Stimulated activated naive CD8-positive, alpha-beta T cell treated with anti-CD3 and anti-CD28 coated beads, Interleukin-15, Interleukin-2, amounts not matched to agents 100 ng/mL and 50 ng/mL, for 24 hours (primary cell): ENCODE results near the gene RPL18.
"Not testable (repeated sequence)": the region's sequence is repeated elsewhere in the genome, so short reads cannot be mapped to it uniquely, and the experiment has no call there.

Source experiments
- H3K27ac Mint-ChIP-seq: one replicate; pipeline ENCODE4 v1.8.0; 2021; ENCODE audit warnings: mild to moderate bottlenecking, mixed read lengths
- H3K27me3 Mint-ChIP-seq: one replicate; pipeline ENCODE4 v1.8.0; 2021; ENCODE audit warnings: mixed read lengths
- H3K36me3 Mint-ChIP-seq: one replicate; pipeline ENCODE4 v1.8.0; 2021; ENCODE audit warnings: low read depth, mixed read lengths
- H3K4me1 Mint-ChIP-seq: one replicate; pipeline ENCODE4 v1.8.0; 2021; ENCODE audit warnings: low read depth, mixed read lengths
- H3K4me3 Mint-ChIP-seq: one replicate; pipeline ENCODE4 v1.8.0; 2021; ENCODE audit warnings: mild to moderate bottlenecking, mixed read lengths
- H3K9me3 Mint-ChIP-seq: one replicate; pipeline ENCODE4 v1.8.0; 2021; ENCODE audit warnings: mixed read lengths

Gene RPL18

DNA sequence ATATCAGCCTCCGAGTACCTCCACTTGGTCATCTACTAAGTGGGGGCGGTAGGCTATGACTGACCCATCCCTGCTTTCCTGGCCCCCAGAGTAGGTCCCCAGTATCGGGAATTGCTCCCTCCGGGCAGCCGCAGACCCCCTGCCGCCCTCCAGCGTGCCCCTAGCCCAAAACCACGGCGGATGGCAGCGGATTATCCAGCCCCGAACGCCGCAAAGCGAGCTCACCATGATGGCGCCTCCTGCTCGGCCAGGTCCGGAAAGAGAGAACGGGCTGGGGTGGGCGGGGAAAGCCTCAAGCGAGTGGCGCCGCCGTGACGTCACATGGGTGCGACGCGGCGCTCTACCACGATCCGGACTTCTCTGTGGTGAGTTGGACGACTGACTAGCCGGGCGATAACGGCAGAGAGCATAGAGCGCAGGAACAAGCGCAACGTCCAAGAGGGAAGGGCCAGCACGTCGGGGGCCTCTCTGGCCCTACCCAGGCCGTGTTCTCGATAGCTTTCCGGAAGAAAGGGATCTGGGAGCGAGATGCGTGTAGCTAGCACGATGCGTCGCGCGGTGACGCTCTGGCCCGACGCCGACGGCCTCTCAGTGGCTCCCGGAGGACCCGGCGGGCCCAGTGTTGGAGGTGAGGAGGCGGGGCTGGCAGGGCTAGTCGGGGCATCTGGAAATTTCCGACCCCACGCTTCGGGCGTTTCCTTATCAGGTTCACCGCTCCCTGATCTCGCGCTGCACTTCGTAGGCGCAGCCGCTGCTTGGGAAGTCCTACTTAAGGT lies at the start of gene RPL18, which contains the start of gene SPHK2:
Gene RPL18 (minus strand): TSS at position 263 of the 776 bp plus-strand sequence. CDS start 35 bp downstream, at position 228.
Gene SPHK2 (plus strand): TSS at position 591 of the 776 bp plus-strand sequence. CDS start 1,009 bp downstream, outside the sequence.
- Mint-ChIP-seq H3K27me3 (no peaks in the 10 kb centered on the region), H3K4me1 (peaks cover 65% of the 10 kb centered on the region), H3K9me3 (no peaks in the 10 kb centered on the region), H3K4me3 (peak within 1 kb of the TSS; percentile 97), H3K27ac (peak within 1 kb of the TSS; percentile 100), H3K36me3 (peaks cover 72% of the 10 kb centered on the region)

DNA sequence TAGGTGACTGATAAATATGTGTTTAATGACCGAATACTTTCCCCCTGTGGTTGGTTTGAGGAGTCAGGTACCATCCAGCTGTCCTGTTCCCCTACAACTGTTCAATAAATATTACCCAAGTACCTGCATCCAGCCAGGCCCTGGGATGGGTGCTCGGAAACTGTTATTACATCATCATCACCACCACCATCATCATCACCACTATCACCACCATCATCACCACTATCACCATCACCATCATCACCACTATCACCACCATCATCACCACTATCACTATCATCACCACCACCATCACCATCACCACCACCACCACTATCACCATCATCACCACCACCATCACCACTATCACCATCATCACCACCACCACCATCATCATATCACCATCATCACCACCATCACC lies 49.8 kb upstream of the RPL18 start:
- Mint-ChIP-seq H3K27ac (peak overlapping the region; percentile 29), H3K9me3 (no peaks in the 10 kb centered on the region), H3K4me1 (no peaks in the 10 kb centered on the region), H3K4me3 (no peak overlapping the region), H3K36me3 (no peaks in the 10 kb centered on the region), H3K27me3 (no peaks in the 10 kb centered on the region)

DNA sequence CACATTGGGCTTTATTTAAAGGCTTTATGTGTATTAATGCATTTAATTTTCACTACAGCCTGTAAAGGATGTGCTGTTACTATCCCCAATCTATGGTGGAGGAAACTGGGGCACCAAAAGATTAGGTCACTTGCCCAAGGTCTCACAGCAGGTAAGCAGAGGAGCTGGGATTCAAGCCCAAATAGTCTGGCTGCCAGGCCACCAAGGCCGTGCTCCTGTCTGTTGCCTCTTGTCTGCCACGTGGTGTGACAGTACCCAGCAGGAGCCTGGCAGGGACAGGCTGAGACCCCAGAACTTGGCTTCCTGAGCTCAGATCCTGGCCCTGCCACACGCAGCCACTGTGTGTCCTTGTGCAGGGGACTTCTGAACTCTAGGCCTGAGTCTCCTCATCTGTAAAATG lies 49.4 kb upstream of the RPL18 start:
- no peaks in the 10 kb centered on the region for H3K4me1 Mint-ChIP-seq
- H3K36me3 Mint-ChIP-seq, result no peaks in the 10 kb centered on the region
- no peak overlapping the region for H3K27ac Mint-ChIP-seq
- H3K4me3 Mint-ChIP-seq, result no peak overlapping the region
- no peaks in the 10 kb centered on the region for H3K27me3 Mint-ChIP-seq
- H3K9me3 Mint-ChIP-seq, result no peaks in the 10 kb centered on the region

DNA sequence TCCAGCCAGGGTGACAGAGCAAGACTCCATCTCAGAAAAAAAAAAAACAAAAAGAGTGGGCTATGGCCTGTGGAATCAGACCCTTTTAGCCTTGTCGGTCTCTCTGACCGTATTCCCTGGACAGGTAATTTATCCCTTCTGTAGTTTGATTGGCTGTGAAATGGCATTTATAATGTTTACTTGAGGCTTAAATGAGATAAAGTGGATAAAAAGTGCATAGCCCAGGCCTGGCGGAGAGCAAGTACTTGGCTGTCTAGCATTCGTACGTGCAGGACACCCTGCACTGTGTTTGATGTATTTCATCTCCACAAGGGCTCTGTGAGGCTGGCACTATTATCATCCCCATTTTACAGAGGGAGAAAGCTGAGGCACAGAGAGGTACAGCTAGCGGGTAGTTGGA lies 46.8 kb upstream of the RPL18 start:
- Mint-ChIP-seq H3K9me3 (no peaks in the 10 kb centered on the region), H3K27ac (no peak overlapping the region), H3K27me3 (no peaks in the 10 kb centered on the region), H3K4me1 (peaks cover 6% of the 10 kb centered on the region), H3K36me3 (no peaks in the 10 kb centered on the region), H3K4me3 (no peak overlapping the region)

DNA sequence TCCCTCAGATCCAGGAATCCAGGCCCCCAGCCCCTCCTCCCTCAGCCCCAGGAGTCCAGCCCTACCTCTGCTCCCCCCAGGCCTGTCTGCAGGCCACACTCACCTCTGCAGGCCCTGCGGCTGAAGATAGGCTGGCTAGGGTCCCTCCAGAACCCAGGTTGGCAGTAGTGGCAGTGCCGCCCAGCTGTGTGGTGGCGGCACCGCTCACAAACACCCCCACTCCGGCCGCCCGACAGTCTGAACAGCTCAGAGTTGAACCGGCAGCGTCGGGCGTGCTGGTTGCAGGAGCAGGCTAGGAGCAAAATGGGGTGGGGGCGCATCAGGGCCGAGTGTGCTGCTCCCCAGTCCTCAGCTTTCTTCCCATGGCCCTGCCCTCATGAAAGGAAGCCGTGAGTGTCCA lies 45.5 kb upstream of the RPL18 start:
- Mint-ChIP-seq H3K4me1 (peaks cover 9% of the 10 kb centered on the region), H3K36me3 (no peaks in the 10 kb centered on the region), H3K4me3 (no peak overlapping the region), H3K27ac (no peak overlapping the region), H3K27me3 (no peaks in the 10 kb centered on the region), H3K9me3 (no peaks in the 10 kb centered on the region)

DNA sequence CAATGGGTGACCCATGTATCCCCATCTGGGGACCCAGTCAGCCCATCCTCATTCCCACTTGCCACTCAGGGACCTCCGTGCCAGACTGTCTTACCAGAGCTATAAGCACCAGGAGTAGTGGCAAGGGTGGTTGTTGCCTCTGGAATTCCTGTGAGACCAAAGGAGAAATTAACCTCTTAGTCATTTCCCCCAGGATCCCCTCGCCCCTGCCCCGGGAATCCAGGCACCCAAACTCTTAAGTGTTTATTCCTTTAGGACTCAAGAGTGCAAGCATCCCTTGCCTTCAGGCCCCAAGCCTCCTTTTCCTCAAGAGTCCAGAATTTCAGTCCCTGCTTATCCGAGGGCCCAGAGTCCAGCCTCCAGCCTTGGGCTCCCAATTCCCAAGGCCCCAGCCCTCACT lies 44.7 kb upstream of the RPL18 start:
- Mint-ChIP-seq H3K36me3 (no peaks in the 10 kb centered on the region), H3K4me3 (no peak overlapping the region), H3K9me3 (no peaks in the 10 kb centered on the region), H3K4me1 (peaks cover 9% of the 10 kb centered on the region), H3K27me3 (no peaks in the 10 kb centered on the region), H3K27ac (no peak overlapping the region)

DNA sequence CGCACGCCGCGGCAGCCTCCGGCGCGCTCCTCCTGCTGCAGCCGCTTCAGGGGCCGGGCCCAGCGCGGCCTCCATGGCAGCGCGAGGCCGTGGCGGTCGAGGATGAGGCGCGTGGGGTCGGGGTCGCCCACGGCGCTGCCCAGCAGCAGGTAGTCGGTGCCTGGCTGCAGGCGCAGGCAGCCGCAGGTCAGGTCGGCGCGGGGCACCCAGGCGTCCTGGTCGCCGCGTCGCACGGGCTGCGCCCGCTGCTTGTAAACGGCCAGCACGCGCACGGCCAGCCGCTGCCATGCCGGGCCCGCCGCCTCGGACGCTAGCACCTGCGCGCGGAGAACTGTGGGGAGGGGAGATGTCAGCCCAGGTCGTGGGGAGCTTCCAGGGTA lies 42.7 kb upstream of the RPL18 start:
- H3K36me3 Mint-ChIP-seq, result no peaks in the 10 kb centered on the region

DNA sequence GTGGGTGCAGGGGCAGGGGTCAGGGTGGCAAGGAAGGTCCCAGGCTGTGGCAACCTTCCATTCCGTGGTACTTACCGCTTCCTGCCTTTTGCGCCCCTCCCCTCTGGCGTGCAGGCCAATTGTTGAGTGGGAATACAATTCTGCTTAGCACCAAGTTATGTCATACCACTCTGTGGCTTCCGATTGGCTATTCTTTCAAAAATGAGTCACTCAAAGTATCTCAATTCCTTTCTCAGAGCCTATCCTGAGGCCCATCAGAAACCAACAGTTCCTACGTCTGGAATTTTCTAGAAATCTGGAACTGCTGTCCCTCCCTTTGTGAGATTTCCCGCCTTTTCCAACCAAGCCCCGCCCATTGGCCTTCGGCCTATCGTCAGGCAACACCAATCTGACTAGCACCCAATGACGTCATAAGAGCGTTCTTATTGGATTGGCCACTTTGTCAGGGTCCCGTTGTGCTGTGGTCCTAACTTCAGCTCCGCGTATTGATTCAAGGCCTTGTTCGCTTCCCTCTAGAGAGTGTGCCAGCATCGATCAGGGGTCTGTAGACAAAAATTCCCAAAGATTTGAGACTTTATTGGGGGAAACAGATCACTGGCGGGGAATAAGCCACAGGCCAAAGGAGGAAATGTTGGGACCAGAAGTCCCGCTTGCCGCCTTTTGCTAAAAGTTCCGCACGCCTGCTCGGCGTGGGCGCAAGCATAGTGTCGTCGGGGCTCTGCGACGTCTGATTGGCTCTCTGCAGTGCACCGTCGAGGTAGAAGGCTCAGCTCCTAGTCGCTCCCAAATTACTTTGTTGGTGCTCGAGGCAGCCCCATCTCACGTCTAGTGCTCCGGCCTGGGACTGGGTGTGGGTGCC lies 42.1 kb upstream of the RPL18 start:
- Mint-ChIP-seq H3K27ac (peak overlapping the region; percentile 95), H3K4me3 (peak overlapping the region; percentile 64), H3K36me3 (no peaks in the 10 kb centered on the region), H3K4me1 (peaks cover 12% of the 10 kb centered on the region), H3K27me3 (no peaks in the 10 kb centered on the region), H3K9me3 (no peaks in the 10 kb centered on the region)

More for the DNA sequence above, 42.7 kb upstream of the RPL18 start:
- no peaks in the 10 kb centered on the region for H3K27me3 Mint-ChIP-seq
- H3K4me1 Mint-ChIP-seq, result peaks cover 11% of the 10 kb centered on the region
- no peak overlapping the region for H3K4me3 Mint-ChIP-seq
- H3K27ac Mint-ChIP-seq, result no peak overlapping the region
- H3K9me3 Mint-ChIP-seq, result no peaks in the 10 kb centered on the region

DNA sequence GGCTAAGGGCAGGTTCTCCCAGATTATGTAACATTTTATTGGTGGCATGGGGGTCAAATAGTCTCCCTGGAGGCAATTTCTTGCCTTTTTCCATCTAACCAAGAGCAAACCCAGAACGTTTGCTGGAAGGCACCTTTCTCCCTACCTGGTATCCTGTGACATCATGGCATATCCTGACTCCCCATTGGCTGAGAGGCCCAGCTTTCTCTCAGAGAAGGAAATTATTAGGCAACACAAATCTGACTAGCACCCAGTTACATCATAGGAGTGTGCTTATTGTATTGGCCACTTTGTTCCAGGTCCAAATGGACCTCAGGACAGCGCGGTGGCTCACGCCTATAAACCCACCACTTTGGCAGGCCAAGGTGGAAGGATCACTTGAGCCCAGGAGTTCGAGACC lies 40.8 kb upstream of the RPL18 start:
- no peaks in the 10 kb centered on the region for H3K9me3 Mint-ChIP-seq
- peaks cover 12% of the 10 kb centered on the region for H3K4me1 Mint-ChIP-seq
- no peaks in the 10 kb centered on the region for H3K36me3 Mint-ChIP-seq
- H3K27me3 Mint-ChIP-seq, result no peaks in the 10 kb centered on the region
- H3K4me3 Mint-ChIP-seq, result no peak overlapping the region
- H3K27ac Mint-ChIP-seq, result no peak overlapping the region

DNA sequence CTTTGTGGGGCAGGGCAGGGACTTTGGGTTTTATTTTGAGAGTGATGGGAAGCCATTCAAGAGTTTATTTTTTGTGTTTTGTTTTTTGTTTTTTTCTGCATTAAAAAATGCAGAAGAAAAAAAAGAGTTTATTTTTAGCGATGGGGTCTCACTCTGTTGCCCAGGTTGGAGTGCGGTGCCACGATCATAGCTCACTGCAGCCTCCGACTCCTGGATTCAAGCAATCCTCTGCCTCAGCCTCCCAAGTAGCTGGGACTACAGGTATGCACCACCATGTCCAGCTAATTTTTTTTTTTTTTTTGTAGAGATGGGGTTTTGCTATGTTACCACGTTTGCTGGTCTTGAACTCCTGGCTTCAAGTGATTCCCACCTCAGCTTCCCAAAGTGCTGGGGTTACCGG lies 39.5 kb upstream of the RPL18 start:
- no peaks in the 10 kb centered on the region for H3K27me3 Mint-ChIP-seq

DNA sequence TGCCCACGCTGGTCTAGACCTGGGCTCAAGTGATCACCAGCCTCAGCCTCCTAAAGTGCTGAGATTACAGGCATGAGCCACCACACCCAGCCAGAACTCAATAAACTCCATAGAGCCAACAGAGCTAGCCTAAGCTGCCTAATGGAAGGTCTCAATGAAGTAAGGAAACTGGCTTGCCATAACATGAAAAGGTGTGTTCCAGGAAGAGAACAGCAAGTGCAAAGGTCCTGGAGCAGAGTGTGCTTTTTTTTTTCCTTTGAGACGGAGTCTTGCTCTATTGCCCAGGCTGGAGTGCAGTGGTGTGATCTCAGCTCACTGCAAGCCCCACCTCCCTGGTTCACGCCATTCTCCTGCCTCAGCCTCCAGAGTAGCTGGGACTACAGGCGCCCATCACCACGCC lies 38.9 kb upstream of the RPL18 start:
- H3K36me3 Mint-ChIP-seq, H3K4me3 Mint-ChIP-seq, H3K27ac Mint-ChIP-seq, H3K27me3 Mint-ChIP-seq, H3K9me3 Mint-ChIP-seq: not testable (repeated sequence)
- H3K4me1 Mint-ChIP-seq, result peaks cover 12% of the 10 kb centered on the region

More for the DNA sequence above, 39.5 kb upstream of the RPL18 start:
- Mint-ChIP-seq H3K9me3 (no peaks in the 10 kb centered on the region), H3K27ac (no peak overlapping the region), H3K4me1 (peaks cover 12% of the 10 kb centered on the region), H3K4me3 (no peak overlapping the region), H3K36me3 (no peaks in the 10 kb centered on the region)

DNA sequence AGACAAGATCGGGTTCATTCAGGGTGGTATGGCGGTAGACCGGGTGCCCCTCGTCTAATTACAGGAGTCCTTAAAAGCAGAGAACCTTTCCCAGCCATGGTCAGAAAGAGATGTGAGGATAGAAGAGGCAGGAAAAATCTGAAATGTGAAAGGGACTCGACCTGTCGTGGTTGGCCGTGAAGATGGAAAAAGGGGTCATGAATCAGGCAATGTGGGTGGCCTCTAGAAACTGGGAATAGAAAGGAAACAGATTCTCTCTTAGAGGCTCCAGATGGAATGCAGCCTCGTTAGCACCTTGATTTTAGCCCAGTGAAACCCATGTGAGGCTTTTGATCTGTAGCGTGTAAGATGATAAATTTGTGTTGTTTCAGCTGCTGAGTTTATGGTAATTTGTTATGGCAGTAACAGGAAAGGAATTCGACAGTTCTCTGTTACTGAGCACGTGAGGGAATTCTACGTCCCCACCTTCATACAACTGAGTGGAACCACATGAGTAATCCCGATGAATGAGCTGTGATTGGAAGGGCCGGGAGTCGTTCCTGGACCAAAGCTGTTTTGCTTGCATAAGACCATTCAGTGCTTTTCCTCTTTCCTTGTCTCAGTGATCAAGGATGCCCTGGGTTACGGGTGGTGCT lies 38.0 kb upstream of the RPL18 start:
- H3K27ac Mint-ChIP-seq, result no peak overlapping the region
- H3K4me3 Mint-ChIP-seq, result no peak overlapping the region
- no peaks in the 10 kb centered on the region for H3K9me3 Mint-ChIP-seq
- peaks cover 16% of the 10 kb centered on the region for H3K4me1 Mint-ChIP-seq
- no peaks in the 10 kb centered on the region for H3K36me3 Mint-ChIP-seq
- H3K27me3 Mint-ChIP-seq, result no peaks in the 10 kb centered on the region

DNA sequence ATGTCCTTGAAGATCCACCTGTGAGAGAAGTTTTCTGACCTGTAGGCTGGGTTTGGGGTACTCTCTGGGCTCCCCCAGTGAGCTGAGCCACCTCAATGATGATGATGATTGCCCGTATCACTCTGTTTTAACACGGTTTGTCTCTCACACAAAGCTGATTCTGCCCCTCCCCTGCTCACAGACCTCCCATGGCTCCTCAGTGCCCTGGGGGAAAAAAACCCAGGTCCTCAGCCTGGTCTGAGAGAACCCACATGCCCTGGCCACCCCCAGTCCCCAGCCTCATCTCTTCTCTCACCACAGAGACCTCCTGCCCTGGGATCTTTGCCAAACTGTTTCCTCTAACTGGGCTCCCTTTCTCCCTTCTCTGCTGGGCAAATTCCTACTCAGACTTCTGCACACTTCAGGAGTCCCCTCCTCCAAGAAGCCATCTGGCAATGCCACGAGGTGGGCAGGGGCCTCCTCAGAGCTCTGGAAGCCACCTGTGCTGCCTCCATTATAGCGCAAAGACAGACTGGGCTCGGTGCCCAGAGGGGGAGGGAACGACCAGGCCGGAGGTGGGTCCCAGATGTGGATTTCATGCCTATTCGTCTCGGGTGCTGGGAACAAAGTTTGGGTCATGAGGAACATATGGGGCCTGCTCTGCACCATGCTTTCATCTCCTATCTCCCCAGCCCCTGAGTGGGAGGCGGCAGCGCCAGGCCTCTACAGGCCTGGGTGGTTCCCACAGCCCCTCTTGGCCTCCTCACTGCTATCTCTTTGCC lies 35.5 kb upstream of the RPL18 start:
- no peak overlapping the region for H3K27ac Mint-ChIP-seq
- no peak overlapping the region for H3K4me3 Mint-ChIP-seq
- H3K27me3 Mint-ChIP-seq, result no peaks in the 10 kb centered on the region
- peaks cover 10% of the 10 kb centered on the region for H3K4me1 Mint-ChIP-seq
- H3K9me3 Mint-ChIP-seq, result no peaks in the 10 kb centered on the region
- H3K36me3 Mint-ChIP-seq, result no peaks in the 10 kb centered on the region

DNA sequence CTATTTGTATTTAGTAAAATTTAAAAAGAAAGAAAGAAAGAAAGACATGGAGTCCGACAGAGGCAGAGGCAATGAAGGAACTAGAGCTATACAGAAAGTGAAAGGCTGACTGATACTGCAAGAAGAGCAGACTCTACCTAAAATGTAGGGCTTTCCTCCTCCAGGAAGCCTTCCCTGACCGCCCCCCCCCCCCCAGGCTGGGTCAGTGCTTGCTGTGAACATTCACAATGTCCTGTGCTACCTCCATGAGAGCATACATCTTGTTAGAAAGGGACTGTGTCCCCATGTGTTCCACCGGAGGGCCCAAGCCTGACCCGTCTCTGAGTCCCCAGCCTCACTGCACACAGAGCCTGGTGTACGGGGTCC lies 32.7 kb upstream of the RPL18 start:
- H3K36me3 Mint-ChIP-seq, result no peaks in the 10 kb centered on the region
- H3K27me3 Mint-ChIP-seq, result no peaks in the 10 kb centered on the region
- no peak overlapping the region for H3K27ac Mint-ChIP-seq
- no peaks in the 10 kb centered on the region for H3K9me3 Mint-ChIP-seq
- H3K4me1 Mint-ChIP-seq, result peaks cover 24% of the 10 kb centered on the region
- no peak overlapping the region for H3K4me3 Mint-ChIP-seq
